Inflammatory macrophage treated with lipopolysaccharide for 1 hour (primary cell): ENCODE data around the gene RDX.
A peak's percentile ranks its signal among the peaks of the same experiment; 100 is the strongest.
"Not testable (repeated sequence)": the region's sequence is repeated elsewhere in the genome, so short reads cannot be mapped to it uniquely, and the experiment has no call there.

Experiments used
- DNase-seq, 2 donors: peaks; one replicate each; pipeline ENCODE4 v3.0.0-alpha.2; 2020 to 2022

The RDX gene

GRCh38 chr11:110305169-110306018, 9.0 kb upstream of the RDX start:
- DNase-seq, result no peak

- no peak for DNase-seq
Observed at GRCh38 chr11:110303414-110303826, 7.0 kb upstream of the RDX start.

- no peak for DNase-seq
Observed at GRCh38 chr11:110301577-110301976, 5.2 kb upstream of the RDX start.

- DNase-seq, result no peak
Observed at GRCh38 chr11:110301032-110301431, 4.6 kb upstream of the RDX start.

GRCh38 chr11:110299006-110299785, 2.8 kb upstream of the RDX start:
- no peak for DNase-seq

GRCh38 chr11:110298301-110298765, 1.9 kb upstream of the RDX start:
- DNase-seq, result peak in 1 of 2 donors; percentile 20

GRCh38 chr11:110297726-110298300, 1.4 kb upstream of the RDX start:
- no peak for DNase-seq

- DNase-seq, result no peak
Observed at GRCh38 chr11:110297076-110297725, 787 bp upstream of the RDX start.

GRCh38 chr11:110295531-110296225, 736 bp downstream of the RDX start:
- peak; percentile 48 to 64 for DNase-seq

- no peak for DNase-seq
Observed at GRCh38 chr11:110295086-110295485, 1.3 kb downstream of the RDX start.

GRCh38 chr11:110294509-110294908, 1.9 kb downstream of the RDX start:
- DNase-seq, result no peak

GRCh38 chr11:110293389-110293788, 3.0 kb downstream of the RDX start:
- DNase-seq, result peak in 1 of 2 donors; percentile 38

- DNase-seq, result not testable (repeated sequence)
Observed at GRCh38 chr11:110292146-110292545, 4.3 kb downstream of the RDX start.

- no peak for DNase-seq
Observed at GRCh38 chr11:110290591-110291334, 5.7 kb downstream of the RDX start.

- DNase-seq, result no peak
Observed at GRCh38 chr11:110289472-110289871, 6.9 kb downstream of the RDX start.

GRCh38 chr11:110287537-110287936, 8.9 kb downstream of the RDX start:
- DNase-seq, result no peak

GRCh38 chr11:110286298-110287040, 9.9 kb downstream of the RDX start:
- DNase-seq, result no peak

GRCh38 chr11:110283862-110284261, 12.6 kb downstream of the RDX start:
- DNase-seq, result no peak

- not testable (repeated sequence) for DNase-seq
Observed at GRCh38 chr11:110280595-110280994, 15.8 kb downstream of the RDX start.

GRCh38 chr11:110279881-110280280, 16.5 kb downstream of the RDX start:
- no peak for DNase-seq

GRCh38 chr11:110272919-110273318, 23.5 kb downstream of the RDX start:
- no peak for DNase-seq
